ENCODE results near the gene CNTN5. TPM values are rescaled to one million over a fixed set of nuclear protein-coding genes. Genes with fewer than 3 reads are reported as not detected.

CNTN5 gene
- polyA plus RNA-seq, 1 donor from 2014 or later, result 1.1 TPM

DNA sequence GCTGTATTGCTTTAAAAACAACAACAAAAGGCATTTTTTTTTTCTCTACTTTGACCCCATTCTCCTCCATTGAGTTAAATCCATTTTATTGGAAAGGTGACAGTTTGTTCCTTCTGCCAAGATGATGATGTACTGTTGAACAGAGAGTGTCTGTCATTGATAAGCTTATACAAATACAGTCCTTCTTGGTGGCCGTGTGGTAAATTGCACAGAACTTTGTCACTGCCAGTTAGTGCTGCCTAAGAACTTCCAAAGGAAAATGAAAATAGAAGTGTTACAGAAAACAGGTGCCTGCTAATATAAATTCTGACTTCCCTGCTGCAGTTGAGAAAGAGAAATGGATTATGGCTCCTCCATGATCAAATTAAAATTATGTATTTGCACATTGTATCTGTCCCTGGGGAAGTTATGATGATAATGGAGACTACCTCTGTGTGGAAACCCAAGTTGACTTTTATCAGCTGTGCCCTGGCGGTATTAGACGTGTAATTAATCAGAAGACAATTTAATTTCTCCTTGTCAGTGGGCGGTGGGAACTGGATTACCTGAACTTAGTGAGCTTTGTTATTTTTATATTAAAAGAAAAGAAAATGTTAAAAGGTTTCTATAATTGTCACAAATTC lies 546.7 kb downstream of the CNTN5 start:
- no peak overlapping the region for H2AFZ ChIP-seq (ENCODE audit: low read depth, low read length)
- no peaks in the 10 kb centered on the region for H3K9me2 ChIP-seq (ENCODE audit: insufficient read depth, low read length)
- H3K9me3 ChIP-seq (ENCODE audit: low read length), result no peaks in the 10 kb centered on the region
- no peaks in the 10 kb centered on the region for H4K20me1 ChIP-seq (ENCODE audit: insufficient read depth)
- H3K9ac ChIP-seq (ENCODE audit: low read length), result no peak overlapping the region
- no peaks in the 10 kb centered on the region for H3K79me2 ChIP-seq (replicated peaks; ENCODE audit: insufficient read depth, low read length)
- H3K27me3 ChIP-seq (ENCODE audit: insufficient read depth, low read depth, low read length), result no peaks in the 10 kb centered on the region
- H3K4me2 ChIP-seq (ENCODE audit: low read length), result no peak overlapping the region
- no peaks in the 10 kb centered on the region for H3F3A ChIP-seq (ENCODE audit: insufficient read depth, low read length, poor library complexity, severe bottlenecking)
- no peaks in the 10 kb centered on the region for H3K36me3 ChIP-seq (ENCODE audit: insufficient read depth, low read length)
- H3K4me3 ChIP-seq (ENCODE audit: low read length), result no peak overlapping the region
- H3K27ac ChIP-seq (ENCODE audit: low read length), result no peak overlapping the region
- TF ChIP-seq MXI1 (conservative IDR thresholded peaks at IDR 0.05; ENCODE audit: poor library complexity, severe bottlenecking) (no peak), TAF1 (IDR thresholded peaks at IDR 0.05; ENCODE audit: low read depth) (no peak), POLR2AphosphoS5 (IDR thresholded peaks at IDR 0.05) (no peak), RAD21 (conservative IDR thresholded peaks at IDR 0.05) (no peak), SMC3 (conservative IDR thresholded peaks at IDR 0.05; ENCODE audit: poor library complexity) (no peak), EP300 (conservative IDR thresholded peaks at IDR 0.05; ENCODE audit: poor library complexity, severe bottlenecking) (no peak)
- TF ChIP-seq, protein P1, sequence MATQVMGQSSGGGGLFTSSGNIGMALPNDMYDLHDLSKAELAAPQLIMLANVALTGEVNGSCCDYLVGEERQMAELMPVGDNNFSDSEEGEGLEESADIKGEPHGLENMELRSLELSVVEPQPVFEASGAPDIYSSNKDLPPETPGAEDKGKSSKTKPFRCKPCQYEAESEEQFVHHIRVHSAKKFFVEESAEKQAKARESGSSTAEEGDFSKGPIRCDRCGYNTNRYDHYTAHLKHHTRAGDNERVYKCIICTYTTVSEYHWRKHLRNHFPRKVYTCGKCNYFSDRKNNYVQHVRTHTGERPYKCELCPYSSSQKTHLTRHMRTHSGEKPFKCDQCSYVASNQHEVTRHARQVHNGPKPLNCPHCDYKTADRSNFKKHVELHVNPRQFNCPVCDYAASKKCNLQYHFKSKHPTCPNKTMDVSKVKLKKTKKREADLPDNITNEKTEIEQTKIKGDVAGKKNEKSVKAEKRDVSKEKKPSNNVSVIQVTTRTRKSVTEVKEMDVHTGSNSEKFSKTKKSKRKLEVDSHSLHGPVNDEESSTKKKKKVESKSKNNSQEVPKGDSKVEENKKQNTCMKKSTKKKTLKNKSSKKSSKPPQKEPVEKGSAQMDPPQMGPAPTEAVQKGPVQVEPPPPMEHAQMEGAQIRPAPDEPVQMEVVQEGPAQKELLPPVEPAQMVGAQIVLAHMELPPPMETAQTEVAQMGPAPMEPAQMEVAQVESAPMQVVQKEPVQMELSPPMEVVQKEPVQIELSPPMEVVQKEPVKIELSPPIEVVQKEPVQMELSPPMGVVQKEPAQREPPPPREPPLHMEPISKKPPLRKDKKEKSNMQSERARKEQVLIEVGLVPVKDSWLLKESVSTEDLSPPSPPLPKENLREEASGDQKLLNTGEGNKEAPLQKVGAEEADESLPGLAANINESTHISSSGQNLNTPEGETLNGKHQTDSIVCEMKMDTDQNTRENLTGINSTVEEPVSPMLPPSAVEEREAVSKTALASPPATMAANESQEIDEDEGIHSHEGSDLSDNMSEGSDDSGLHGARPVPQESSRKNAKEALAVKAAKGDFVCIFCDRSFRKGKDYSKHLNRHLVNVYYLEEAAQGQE (IDR thresholded peaks at IDR 0.05; ENCODE audit: borderline replicate concordance), result no peak

DNA sequence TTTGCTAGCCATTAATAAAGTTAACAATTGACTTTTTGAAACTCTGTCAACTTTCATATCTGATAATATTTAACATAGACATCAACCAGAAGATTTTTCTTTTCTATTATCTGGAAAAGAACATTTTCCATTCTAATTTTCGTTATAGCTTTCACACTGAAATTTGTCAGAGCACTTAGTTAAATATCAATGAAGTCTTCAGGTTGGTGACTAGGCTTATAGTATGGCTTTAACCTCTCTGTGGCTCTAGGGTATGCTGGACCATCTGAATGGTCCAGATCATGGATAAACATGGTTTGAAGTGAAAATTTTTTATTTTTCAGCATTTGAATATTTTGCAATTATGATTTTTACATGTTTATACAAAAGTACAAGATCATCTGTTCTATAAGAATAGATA lies 548.1 kb downstream of the CNTN5 start:
- H3K27me3 ChIP-seq (ENCODE audit: insufficient read depth, low read depth, low read length), result no peaks in the 10 kb centered on the region
- no peaks in the 10 kb centered on the region for H3K79me2 ChIP-seq (replicated peaks; ENCODE audit: insufficient read depth, low read length)
- H3K9me2 ChIP-seq (ENCODE audit: insufficient read depth, low read length), result no peaks in the 10 kb centered on the region
- H3K27ac ChIP-seq (ENCODE audit: low read length), result no peak overlapping the region
- no peak overlapping the region for H3K9ac ChIP-seq (ENCODE audit: low read length)
- TF ChIP-seq SMC3 (conservative IDR thresholded peaks at IDR 0.05; ENCODE audit: poor library complexity) (no peak), RAD21 (conservative IDR thresholded peaks at IDR 0.05) (no peak)
- no peaks in the 10 kb centered on the region for H4K20me1 ChIP-seq (ENCODE audit: insufficient read depth)
- H3K4me3 ChIP-seq (ENCODE audit: low read length), result no peak overlapping the region
- H3K9me3 ChIP-seq (ENCODE audit: low read length), result no peaks in the 10 kb centered on the region
- no peak overlapping the region for H3K4me2 ChIP-seq (ENCODE audit: low read length)
- H3K36me3 ChIP-seq (ENCODE audit: insufficient read depth, low read length), result no peaks in the 10 kb centered on the region
- H3F3A ChIP-seq (ENCODE audit: insufficient read depth, low read length, poor library complexity, severe bottlenecking), result no peaks in the 10 kb centered on the region
- no peak overlapping the region for H2AFZ ChIP-seq (ENCODE audit: low read depth, low read length)

DNA sequence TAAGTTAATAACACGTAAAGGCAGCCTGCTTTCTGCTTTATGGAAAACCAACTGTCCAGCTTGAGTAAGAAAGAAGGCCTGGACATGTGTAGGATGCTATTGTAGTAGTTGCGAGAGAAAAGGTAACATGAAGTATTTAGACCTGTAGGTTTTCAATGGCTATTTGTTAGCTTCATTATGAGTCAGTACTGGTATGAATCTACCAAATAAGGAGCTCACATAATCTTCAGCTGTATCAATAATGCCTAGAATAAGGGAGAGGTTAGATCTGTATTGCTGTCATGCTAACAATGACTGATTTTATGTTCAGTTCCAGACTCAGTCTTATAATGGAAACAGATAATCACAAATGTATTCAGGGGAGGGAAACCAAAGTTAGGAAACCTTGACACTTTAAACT lies 550.3 kb downstream of the CNTN5 start:
- Histone ChIP-seq H3K79me2 (replicated peaks; ENCODE audit: insufficient read depth, low read length) (no peaks in the 10 kb centered on the region), H2AFZ (ENCODE audit: low read depth, low read length) (no peak overlapping the region), H3F3A (ENCODE audit: insufficient read depth, low read length, poor library complexity, severe bottlenecking) (no peaks in the 10 kb centered on the region), H4K20me1 (ENCODE audit: insufficient read depth) (no peaks in the 10 kb centered on the region), H3K9me2 (ENCODE audit: insufficient read depth, low read length) (no peaks in the 10 kb centered on the region), H3K4me2 (ENCODE audit: low read length) (no peak overlapping the region), H3K36me3 (ENCODE audit: insufficient read depth, low read length) (no peaks in the 10 kb centered on the region), H3K27ac (ENCODE audit: low read length) (no peak overlapping the region), H3K27me3 (ENCODE audit: insufficient read depth, low read depth, low read length) (no peaks in the 10 kb centered on the region), H3K9me3 (ENCODE audit: low read length) (no peaks in the 10 kb centered on the region), H3K9ac (ENCODE audit: low read length) (no peak overlapping the region), H3K4me3 (ENCODE audit: low read length) (no peak overlapping the region)
- TF ChIP-seq EZH2 (IDR thresholded peaks at IDR 0.05; ENCODE audit: borderline replicate concordance, insufficient read depth, low read length, poor library complexity, severe bottlenecking), result no peak
- TF ChIP-seq MXI1 (conservative IDR thresholded peaks at IDR 0.05; ENCODE audit: poor library complexity, severe bottlenecking), result no peak
- TF ChIP-seq TAF1 (IDR thresholded peaks at IDR 0.05; ENCODE audit: low read depth), result no peak
- TF ChIP-seq POLR2AphosphoS5 (IDR thresholded peaks at IDR 0.05), result no peak
- TF ChIP-seq, protein P1 (IDR thresholded peaks at IDR 0.05; ENCODE audit: borderline replicate concordance), result no peak
- no peak for TF ChIP-seq SMC3 (conservative IDR thresholded peaks at IDR 0.05; ENCODE audit: poor library complexity)
- TF ChIP-seq RAD21 (conservative IDR thresholded peaks at IDR 0.05), result no peak
- TF ChIP-seq EP300 (conservative IDR thresholded peaks at IDR 0.05; ENCODE audit: poor library complexity, severe bottlenecking), result no peak
- TF ChIP-seq, protein P2, sequence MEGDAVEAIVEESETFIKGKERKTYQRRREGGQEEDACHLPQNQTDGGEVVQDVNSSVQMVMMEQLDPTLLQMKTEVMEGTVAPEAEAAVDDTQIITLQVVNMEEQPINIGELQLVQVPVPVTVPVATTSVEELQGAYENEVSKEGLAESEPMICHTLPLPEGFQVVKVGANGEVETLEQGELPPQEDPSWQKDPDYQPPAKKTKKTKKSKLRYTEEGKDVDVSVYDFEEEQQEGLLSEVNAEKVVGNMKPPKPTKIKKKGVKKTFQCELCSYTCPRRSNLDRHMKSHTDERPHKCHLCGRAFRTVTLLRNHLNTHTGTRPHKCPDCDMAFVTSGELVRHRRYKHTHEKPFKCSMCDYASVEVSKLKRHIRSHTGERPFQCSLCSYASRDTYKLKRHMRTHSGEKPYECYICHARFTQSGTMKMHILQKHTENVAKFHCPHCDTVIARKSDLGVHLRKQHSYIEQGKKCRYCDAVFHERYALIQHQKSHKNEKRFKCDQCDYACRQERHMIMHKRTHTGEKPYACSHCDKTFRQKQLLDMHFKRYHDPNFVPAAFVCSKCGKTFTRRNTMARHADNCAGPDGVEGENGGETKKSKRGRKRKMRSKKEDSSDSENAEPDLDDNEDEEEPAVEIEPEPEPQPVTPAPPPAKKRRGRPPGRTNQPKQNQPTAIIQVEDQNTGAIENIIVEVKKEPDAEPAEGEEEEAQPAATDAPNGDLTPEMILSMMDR (IDR thresholded peaks at IDR 0.05; ENCODE audit: poor library complexity, severe bottlenecking), result no peak
